SK-N-SH (cell line): ENCODE measurements around the gene CIDEC.

Experiments
- EP300 ChIP-seq, 2 experiments: IDR thresholded peaks; 2 replicates each; pipeline versions ENCODE4 v1.4.0 to v1.6.1; 2012; ENCODE audit warnings: borderline replicate concordance in 1 of 2, low read depth in 1 of 2, low read length in 1 of 2
- GABPA ChIP-seq: IDR thresholded peaks from 2 replicates; pipeline ENCODE4 v1.4.0; 2012; ENCODE audit warnings: low read depth, mild to moderate bottlenecking
- NFIC ChIP-seq: IDR thresholded peaks from 2 replicates; pipeline ENCODE4 v1.4.0; 2012; ENCODE audit warnings: borderline replicate concordance
- POLR2AphosphoS5 ChIP-seq: IDR thresholded peaks from 2 replicates; pipeline ENCODE4 v1.6.1; 2012; ENCODE audit warnings: low read depth, low read length
- YY1 ChIP-seq: IDR thresholded peaks from 2 replicates; pipeline ENCODE4 v1.4.0; 2012; ENCODE audit warnings: low read depth, mild to moderate bottlenecking
- TF ChIP-seq, protein P1 (sequence below): fragments of 200-600 bp; sonication (generic); IDR thresholded peaks from 2 replicates; pipeline ENCODE4 v1.6.1; 2017; ENCODE audit warnings: antibody characterized with exemption, mild to moderate bottlenecking, moderate library complexity
- TF ChIP-seq, protein P2 (sequence below): IDR thresholded peaks from 2 replicates; pipeline ENCODE4 v1.4.0; 2012; ENCODE audit warnings: low read depth, borderline replicate concordance
- TF ChIP-seq, protein P3 (sequence below): IDR thresholded peaks from 2 replicates; pipeline ENCODE4; 2012

DNA sequence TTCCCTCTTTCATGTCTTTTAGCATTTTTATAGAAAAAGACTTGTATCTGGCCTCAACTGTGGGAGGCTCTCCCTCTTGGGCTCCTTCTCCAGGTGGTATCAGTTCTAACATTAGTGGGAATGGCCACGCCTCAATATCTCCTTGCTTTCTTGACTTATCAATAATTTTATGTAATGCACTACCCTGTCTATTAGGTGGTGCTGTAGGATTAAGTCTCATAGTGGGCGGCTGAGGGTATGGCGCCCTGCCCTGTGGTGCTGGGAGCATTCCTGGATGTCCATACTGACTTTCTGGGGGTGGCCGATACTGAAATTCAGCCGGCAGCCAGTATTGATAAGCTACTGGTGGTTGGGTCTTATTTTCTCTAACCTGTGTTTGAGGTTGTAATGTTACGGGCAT is 27.5 kb downstream of the CIDEC start:
- TF ChIP-seq, protein P1, sequence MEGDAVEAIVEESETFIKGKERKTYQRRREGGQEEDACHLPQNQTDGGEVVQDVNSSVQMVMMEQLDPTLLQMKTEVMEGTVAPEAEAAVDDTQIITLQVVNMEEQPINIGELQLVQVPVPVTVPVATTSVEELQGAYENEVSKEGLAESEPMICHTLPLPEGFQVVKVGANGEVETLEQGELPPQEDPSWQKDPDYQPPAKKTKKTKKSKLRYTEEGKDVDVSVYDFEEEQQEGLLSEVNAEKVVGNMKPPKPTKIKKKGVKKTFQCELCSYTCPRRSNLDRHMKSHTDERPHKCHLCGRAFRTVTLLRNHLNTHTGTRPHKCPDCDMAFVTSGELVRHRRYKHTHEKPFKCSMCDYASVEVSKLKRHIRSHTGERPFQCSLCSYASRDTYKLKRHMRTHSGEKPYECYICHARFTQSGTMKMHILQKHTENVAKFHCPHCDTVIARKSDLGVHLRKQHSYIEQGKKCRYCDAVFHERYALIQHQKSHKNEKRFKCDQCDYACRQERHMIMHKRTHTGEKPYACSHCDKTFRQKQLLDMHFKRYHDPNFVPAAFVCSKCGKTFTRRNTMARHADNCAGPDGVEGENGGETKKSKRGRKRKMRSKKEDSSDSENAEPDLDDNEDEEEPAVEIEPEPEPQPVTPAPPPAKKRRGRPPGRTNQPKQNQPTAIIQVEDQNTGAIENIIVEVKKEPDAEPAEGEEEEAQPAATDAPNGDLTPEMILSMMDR: no peak
- no peak for TF ChIP-seq NFIC
- no peak for TF ChIP-seq POLR2AphosphoS5
- TF ChIP-seq, protein P2, sequence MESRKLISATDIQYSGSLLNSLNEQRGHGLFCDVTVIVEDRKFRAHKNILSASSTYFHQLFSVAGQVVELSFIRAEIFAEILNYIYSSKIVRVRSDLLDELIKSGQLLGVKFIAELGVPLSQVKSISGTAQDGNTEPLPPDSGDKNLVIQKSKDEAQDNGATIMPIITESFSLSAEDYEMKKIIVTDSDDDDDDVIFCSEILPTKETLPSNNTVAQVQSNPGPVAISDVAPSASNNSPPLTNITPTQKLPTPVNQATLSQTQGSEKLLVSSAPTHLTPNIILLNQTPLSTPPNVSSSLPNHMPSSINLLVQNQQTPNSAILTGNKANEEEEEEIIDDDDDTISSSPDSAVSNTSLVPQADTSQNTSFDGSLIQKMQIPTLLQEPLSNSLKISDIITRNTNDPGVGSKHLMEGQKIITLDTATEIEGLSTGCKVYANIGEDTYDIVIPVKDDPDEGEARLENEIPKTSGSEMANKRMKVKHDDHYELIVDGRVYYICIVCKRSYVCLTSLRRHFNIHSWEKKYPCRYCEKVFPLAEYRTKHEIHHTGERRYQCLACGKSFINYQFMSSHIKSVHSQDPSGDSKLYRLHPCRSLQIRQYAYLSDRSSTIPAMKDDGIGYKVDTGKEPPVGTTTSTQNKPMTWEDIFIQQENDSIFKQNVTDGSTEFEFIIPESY: no peak
- TF ChIP-seq EP300 (IDR thresholded peaks at IDR 0.05; ENCODE audit: borderline replicate concordance in 1 of 2, low read depth in 1 of 2, low read length in 1 of 2): no peak
- TF ChIP-seq YY1: no peak
- TF ChIP-seq, protein P3, sequence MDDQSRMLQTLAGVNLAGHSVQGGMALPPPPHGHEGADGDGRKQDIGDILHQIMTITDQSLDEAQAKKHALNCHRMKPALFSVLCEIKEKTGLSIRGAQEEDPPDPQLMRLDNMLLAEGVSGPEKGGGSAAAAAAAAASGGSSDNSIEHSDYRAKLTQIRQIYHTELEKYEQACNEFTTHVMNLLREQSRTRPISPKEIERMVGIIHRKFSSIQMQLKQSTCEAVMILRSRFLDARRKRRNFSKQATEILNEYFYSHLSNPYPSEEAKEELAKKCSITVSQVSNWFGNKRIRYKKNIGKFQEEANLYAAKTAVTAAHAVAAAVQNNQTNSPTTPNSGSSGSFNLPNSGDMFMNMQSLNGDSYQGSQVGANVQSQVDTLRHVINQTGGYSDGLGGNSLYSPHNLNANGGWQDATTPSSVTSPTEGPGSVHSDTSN: no peak
- no peak for TF ChIP-seq GABPA
